ENCODE measurements around the gene AGO1. TPM values are rescaled to one million over a fixed set of nuclear protein-coding genes. Genes with fewer than 3 reads are reported as not detected.
A peak's percentile ranks its signal among the peaks of the same experiment; 100 is the strongest.

The AGO1 gene
- total RNA-seq, 1 experiment from 2014 or later, result 28.9 TPM

- BruUV-seq (replicated peaks), result no TSS peak
These were observed 6.0 kb upstream of the AGO1 start for GRCh38 chr1:35876988-35877387.

GRCh38 chr1:35881850-35882273, 1.1 kb upstream of the AGO1 start:
- TF ChIP-seq CTCF (IDR thresholded peaks at IDR 0.05; ENCODE audit: insufficient read depth in 1 of 2, low read depth in 1 of 2, low read length in 1 of 2, severe bottlenecking in 1 of 2, unreplicated experiment in 1 of 2), result no peak
- CTCF ChIA-PET, result no interaction called here
- Histone ChIP-seq H3K27me3 (replicated peaks; ENCODE audit: control insufficient read depth, insufficient read depth, low read length) (no peaks in the 10 kb centered on the region), H3K4me3 (ENCODE audit: low read depth, low read length) (no peak overlapping the region), H3K36me3 (ENCODE audit: control insufficient read depth, insufficient read depth, low read length) (no peaks in the 10 kb centered on the region), H3K4me1 (peaks cover 17% of the 10 kb centered on the region), H3K9me3 (no peaks in the 10 kb centered on the region)
- no peak overlapping the region for H3K27ac Mint-ChIP-seq (ENCODE audit: unreplicated experiment)
- POLR2A ChIA-PET, result no interaction called here
- no peak for DNase-seq
- H3K27me3 Mint-ChIP-seq (ENCODE audit: insufficient read depth, unreplicated experiment), result no peaks in the 10 kb centered on the region
- H3K9me3 Mint-ChIP-seq (ENCODE audit: unreplicated experiment), result no peaks in the 10 kb centered on the region
- intact Hi-C loops (cut with micrococcal nuclease; ENCODE audit: unreplicated experiment), result no loop called here
- H3K4me3 Mint-ChIP-seq (ENCODE audit: unreplicated experiment), result peak overlapping the region; percentile 24
- peaks cover 20% of the 10 kb centered on the region for H3K4me1 Mint-ChIP-seq (ENCODE audit: low read depth, unreplicated experiment)
- BruUV-seq (replicated peaks), result no TSS peak
- peaks cover 6% of the 10 kb centered on the region for H3K36me3 Mint-ChIP-seq (ENCODE audit: insufficient read depth, unreplicated experiment)

More at GRCh38 chr1:35876988-35877387, 6.0 kb upstream of the AGO1 start:
- H3K4me1 Mint-ChIP-seq (ENCODE audit: low read depth, unreplicated experiment), result peaks cover 3% of the 10 kb centered on the region
- H3K9me3 Mint-ChIP-seq (ENCODE audit: unreplicated experiment), result no peaks in the 10 kb centered on the region
- no peak overlapping the region for H3K4me3 ChIP-seq (ENCODE audit: low read depth, low read length)
- peaks cover 8% of the 10 kb centered on the region; the same call in 1 of the 2 replicates for H3K4me1 ChIP-seq
- H3K27ac Mint-ChIP-seq (ENCODE audit: unreplicated experiment), result no peak overlapping the region
- H3K4me3 Mint-ChIP-seq (ENCODE audit: unreplicated experiment), result no peak overlapping the region
- no peaks in the 10 kb centered on the region for H3K36me3 ChIP-seq (ENCODE audit: control insufficient read depth, insufficient read depth, low read length)
- POLR2A ChIA-PET, result no interaction called here
- H3K27me3 Mint-ChIP-seq (ENCODE audit: insufficient read depth, unreplicated experiment), result no peaks in the 10 kb centered on the region
- CTCF ChIA-PET, result no interaction called here
- peaks cover 15% of the 10 kb centered on the region for H3K36me3 Mint-ChIP-seq (ENCODE audit: insufficient read depth, unreplicated experiment)
- no peaks in the 10 kb centered on the region for H3K9me3 ChIP-seq
- TF ChIP-seq CTCF (IDR thresholded peaks at IDR 0.05; ENCODE audit: insufficient read depth in 1 of 2, low read depth in 1 of 2, low read length in 1 of 2, severe bottlenecking in 1 of 2, unreplicated experiment in 1 of 2), result no peak
- DNase-seq, result peak in 1 of 2 experiments; percentile 39
- H3K27me3 ChIP-seq (replicated peaks; ENCODE audit: control insufficient read depth, insufficient read depth, low read length), result no peaks in the 10 kb centered on the region
- intact Hi-C loops (cut with micrococcal nuclease; ENCODE audit: unreplicated experiment), result no loop called here

- DNase-seq, result no peak
- intact Hi-C loops (cut with micrococcal nuclease; ENCODE audit: unreplicated experiment), result no loop called here
- no peaks in the 10 kb centered on the region for H3K9me3 Mint-ChIP-seq (ENCODE audit: unreplicated experiment)
- H3K36me3 ChIP-seq (ENCODE audit: control insufficient read depth, insufficient read depth, low read length), result no peaks in the 10 kb centered on the region
- CTCF ChIA-PET, result no interaction called here
- H3K27ac Mint-ChIP-seq (ENCODE audit: unreplicated experiment), result no peak overlapping the region
- no peak for TF ChIP-seq CTCF (IDR thresholded peaks at IDR 0.05; ENCODE audit: insufficient read depth in 1 of 2, low read depth in 1 of 2, low read length in 1 of 2, severe bottlenecking in 1 of 2, unreplicated experiment in 1 of 2)
- peak overlapping the region; percentile 12 for H3K4me3 ChIP-seq (ENCODE audit: low read depth, low read length)
- H3K4me1 Mint-ChIP-seq (ENCODE audit: low read depth, unreplicated experiment), result peaks cover 26% of the 10 kb centered on the region
- H3K4me1 ChIP-seq, result peaks cover 21% of the 10 kb centered on the region
- POLR2A ChIA-PET, result no interaction called here
- H3K36me3 Mint-ChIP-seq (ENCODE audit: insufficient read depth, unreplicated experiment), result peaks cover 6% of the 10 kb centered on the region
- no TSS peak for BruUV-seq (replicated peaks)
- no peaks in the 10 kb centered on the region for H3K9me3 ChIP-seq
- H3K27me3 Mint-ChIP-seq (ENCODE audit: insufficient read depth, unreplicated experiment), result no peaks in the 10 kb centered on the region
- H3K27me3 ChIP-seq (replicated peaks; ENCODE audit: control insufficient read depth, insufficient read depth, low read length), result no peaks in the 10 kb centered on the region
- H3K4me3 Mint-ChIP-seq (ENCODE audit: unreplicated experiment), result peak overlapping the region; percentile 24
These were observed 444 bp upstream of the AGO1 start for GRCh38 chr1:35882586-35882944.

Measured in Caco-2 (cell line).